ENCODE results near the gene KRTAP13-3. TPM values are rescaled to one million over a fixed set of nuclear protein-coding genes. Genes with fewer than 3 reads are reported as not detected.

The KRTAP13-3 gene
- total RNA-seq, 1 experiment from 2014 or later = not detected

- H3K36me3 ChIP-seq (ENCODE audit: low read depth) = no peaks in the 10 kb centered on the region
- TF ChIP-seq EZH2 (IDR thresholded peaks at IDR 0.05; ENCODE audit: low read depth) (no peak), CTCF (conservative IDR thresholded peaks at IDR 0.05) (no peak)
- H3K9me3 ChIP-seq (ENCODE audit: insufficient read depth, low read depth) = no peaks in the 10 kb centered on the region
- no peak overlapping the region for H3K27ac ChIP-seq
- intact Hi-C loops (cut with micrococcal nuclease; ENCODE audit: unreplicated experiment) = no loop called here
- H3F3A ChIP-seq (ENCODE audit: insufficient read depth, low read depth) = no peaks in the 10 kb centered on the region
- no peaks in the 10 kb centered on the region for H3K79me2 ChIP-seq (ENCODE audit: low read depth)
- no peak overlapping the region for H2AFZ ChIP-seq
- ChIA-PET POLR2A (ENCODE audit: unreplicated experiment) (no interaction called here), CTCF (no interaction called here)
- no peaks in the 10 kb centered on the region for H3K4me1 ChIP-seq (replicated peaks; ENCODE audit: insufficient read depth)
- H3K4me3 ChIP-seq = no peak overlapping the region
- BruUV-seq (replicated peaks) = no TSS peak
- H3K9me2 ChIP-seq (ENCODE audit: insufficient read depth) = no peaks in the 10 kb centered on the region
- no peak overlapping the region for H3K4me2 ChIP-seq
- DNase-seq = no peak
- no peaks in the 10 kb centered on the region for H4K20me1 ChIP-seq (ENCODE audit: insufficient read depth)
- H3K27me3 ChIP-seq (ENCODE audit: insufficient read depth, low read depth) = no peaks in the 10 kb centered on the region
These were observed 34.2 kb downstream of the KRTAP13-3 start for GRCh38 chr21:30391492-30392025.

- Histone ChIP-seq H2AFZ (no peak overlapping the region), H3K4me2 (no peak overlapping the region), H3K36me3 (ENCODE audit: low read depth) (no peaks in the 10 kb centered on the region), H3K4me1 (replicated peaks; ENCODE audit: insufficient read depth) (no peaks in the 10 kb centered on the region), H3F3A (ENCODE audit: insufficient read depth, low read depth) (no peaks in the 10 kb centered on the region), H4K20me1 (ENCODE audit: insufficient read depth) (no peaks in the 10 kb centered on the region), H3K9me2 (ENCODE audit: insufficient read depth) (no peaks in the 10 kb centered on the region), H3K27ac (no peak overlapping the region), H3K27me3 (ENCODE audit: insufficient read depth, low read depth) (no peaks in the 10 kb centered on the region), H3K4me3 (no peak overlapping the region), H3K79me2 (ENCODE audit: low read depth) (no peaks in the 10 kb centered on the region), H3K9me3 (ENCODE audit: insufficient read depth, low read depth) (no peaks in the 10 kb centered on the region)
- no peak for TF ChIP-seq EZH2 (IDR thresholded peaks at IDR 0.05; ENCODE audit: low read depth)
- TF ChIP-seq CTCF (conservative IDR thresholded peaks at IDR 0.05) = no peak
- intact Hi-C loops (cut with micrococcal nuclease; ENCODE audit: unreplicated experiment) = no loop called here
- BruUV-seq (replicated peaks) = no TSS peak
- POLR2A ChIA-PET (ENCODE audit: unreplicated experiment) = no interaction called here
- CTCF ChIA-PET = no interaction called here
- DNase-seq = no peak
These were observed 43.5 kb downstream of the KRTAP13-3 start for GRCh38 chr21:30382201-30382600.

Other genes with a start within 250 kb of the KRTAP13-3 start
- gene CLDN8, start 209.8 kb downstream of the KRTAP13-3 start, total RNA-seq (2021) = 0.55 and 1.2 TPM in 2 replicates
- not detected in 2 replicates for gene KRTAP24-1, start 143.0 kb downstream of the KRTAP13-3 start, total RNA-seq (2021)
- not detected in 2 replicates for gene KRTAP25-1, start 136.4 kb downstream of the KRTAP13-3 start, total RNA-seq (2021)
- gene KRTAP26-1, start 105.6 kb downstream of the KRTAP13-3 start, total RNA-seq (2021) = not detected in 2 replicates
- not detected in 2 replicates for gene KRTAP27-1, start 88.2 kb downstream of the KRTAP13-3 start, total RNA-seq (2021)
- not detected in 2 replicates for gene KRTAP23-1, start 77.3 kb downstream of the KRTAP13-3 start, total RNA-seq (2021)
- gene KRTAP13-2, start 53.7 kb downstream of the KRTAP13-3 start, total RNA-seq (2021) = not detected in 2 replicates
- not detected in 2 replicates for gene KRTAP13-1, start 29.9 kb downstream of the KRTAP13-3 start, total RNA-seq (2021)
- not detected in 2 replicates for gene KRTAP13-4, start 4.3 kb upstream of the KRTAP13-3 start, total RNA-seq (2021)
- gene KRTAP15-1, start 14.3 kb upstream of the KRTAP13-3 start, total RNA-seq (2021) = not detected in 2 replicates
- not detected in 2 replicates for gene KRTAP19-1, start 54.4 kb upstream of the KRTAP13-3 start, total RNA-seq (2021)
- not detected in 2 replicates for gene KRTAP19-2, start 61.5 kb upstream of the KRTAP13-3 start, total RNA-seq (2021)
- not detected in 2 replicates for gene KRTAP19-3, start 66.1 kb upstream of the KRTAP13-3 start, total RNA-seq (2021)
- gene KRTAP19-4, start 71.2 kb upstream of the KRTAP13-3 start, total RNA-seq (2021) = not detected in 2 replicates
- not detected in 2 replicates for gene KRTAP19-5, start 76.2 kb upstream of the KRTAP13-3 start, total RNA-seq (2021)
- gene KRTAP19-6, start 115.9 kb upstream of the KRTAP13-3 start, total RNA-seq (2021) = not detected in 2 replicates
- gene KRTAP19-7, start 135.4 kb upstream of the KRTAP13-3 start, total RNA-seq (2021) = not detected in 2 replicates
- not detected in 2 replicates for gene KRTAP22-2, start 164.5 kb upstream of the KRTAP13-3 start, total RNA-seq (2021)
- not detected in 2 replicates for gene KRTAP6-3, start 166.5 kb upstream of the KRTAP13-3 start, total RNA-seq (2021)
- not detected in 2 replicates for gene KRTAP6-2, start 173.0 kb upstream of the KRTAP13-3 start, total RNA-seq (2021)
- not detected in 2 replicates for gene KRTAP22-1, start 175.2 kb upstream of the KRTAP13-3 start, total RNA-seq (2021)
- not detected in 2 replicates for gene KRTAP6-1, start 188.0 kb upstream of the KRTAP13-3 start, total RNA-seq (2021)
- not detected in 2 replicates for gene KRTAP20-1, start 190.5 kb upstream of the KRTAP13-3 start, total RNA-seq (2021)
- gene KRTAP20-4, start 194.7 kb upstream of the KRTAP13-3 start, total RNA-seq (2021) = not detected in 2 replicates
- not detected in 2 replicates for gene KRTAP20-2, start 209.3 kb upstream of the KRTAP13-3 start, total RNA-seq (2021)
- gene KRTAP20-3, start 216.9 kb upstream of the KRTAP13-3 start, total RNA-seq (2021) = not detected in 2 replicates

Measured in PC-9 (cell line).